HEK293T (cell line): Measurements from ENCODE around the gene NEIL3.

Experiments
- ARNT ChIP-seq: fragments of 450-650 bp; IDR thresholded peaks from 2 replicates; pipeline ENCODE4 v1.6.1; 2017; ENCODE audit warnings: mild to moderate bottlenecking
- BHLHE40 ChIP-seq: fragments of 450-650 bp; IDR thresholded peaks from 2 replicates; pipeline ENCODE4 v1.6.1; 2016; ENCODE audit warnings: mild to moderate bottlenecking, moderate library complexity, borderline replicate concordance
- ELF4 ChIP-seq: fragments of 450-650 bp; IDR thresholded peaks from 2 replicates; pipeline ENCODE4 v1.6.1; 2017; ENCODE audit warnings: antibody characterized with exemption
- FOXM1 ChIP-seq: fragments of 450-650 bp; IDR thresholded peaks from 2 replicates; pipeline ENCODE4 v1.6.1; 2017; ENCODE audit warnings: mild to moderate bottlenecking, borderline replicate concordance
- HDGF ChIP-seq: fragments of 450-650 bp; IDR thresholded peaks from 2 replicates; pipeline ENCODE4 v1.6.1; 2017; ENCODE audit warnings: antibody characterized with exemption, borderline replicate concordance
- L3MBTL2 ChIP-seq: fragments of 450-650 bp; conservative IDR thresholded peaks from 2 replicates; pipeline ENCODE4 v1.6.1; 2016; ENCODE audit warnings: mild to moderate bottlenecking
- NFRKB ChIP-seq: fragments of 450-650 bp; IDR thresholded peaks from 2 replicates; pipeline ENCODE4 v1.6.1; 2016; ENCODE audit warnings: mild to moderate bottlenecking, moderate library complexity
- SP1 ChIP-seq: fragments of 450-650 bp; IDR thresholded peaks from 2 replicates; pipeline ENCODE4 v1.6.1; 2017
- SUZ12 ChIP-seq: fragments of 450-650 bp; IDR thresholded peaks from 2 replicates; pipeline ENCODE4 v1.6.1; 2016; ENCODE audit warnings: mild to moderate bottlenecking
- TARDBP ChIP-seq: fragments of 450-650 bp; IDR thresholded peaks from 2 replicates; pipeline ENCODE4 v1.6.1; 2016
- ZNF384 ChIP-seq: fragments of 450-650 bp; IDR thresholded peaks from 2 replicates; pipeline ENCODE4 v1.6.1; 2016
- TF ChIP-seq, protein P1 (sequence below): fragments of 450-650 bp; IDR thresholded peaks from 2 replicates; pipeline ENCODE4 v1.6.1; 2016

DNA sequence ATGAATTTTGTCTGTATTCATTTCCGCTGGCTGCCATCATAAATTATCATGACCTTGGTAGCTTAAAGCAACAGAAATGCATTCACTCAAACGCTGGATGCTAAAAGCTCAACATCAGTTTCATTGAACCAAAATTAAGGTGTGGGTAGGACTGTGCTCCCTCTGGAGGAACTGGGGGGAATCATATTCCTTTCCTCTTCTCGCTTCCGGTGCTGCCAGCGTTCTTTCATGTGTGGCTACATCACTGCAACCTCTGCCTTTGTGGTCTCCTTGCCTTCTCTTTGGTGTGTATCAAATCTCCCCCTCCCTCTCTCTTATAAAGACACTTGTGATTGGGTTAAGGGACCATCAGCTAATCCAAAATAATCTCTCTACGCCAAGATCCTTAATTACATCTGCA, 39.5 kb downstream of the NEIL3 start:
- TF ChIP-seq, protein P1, sequence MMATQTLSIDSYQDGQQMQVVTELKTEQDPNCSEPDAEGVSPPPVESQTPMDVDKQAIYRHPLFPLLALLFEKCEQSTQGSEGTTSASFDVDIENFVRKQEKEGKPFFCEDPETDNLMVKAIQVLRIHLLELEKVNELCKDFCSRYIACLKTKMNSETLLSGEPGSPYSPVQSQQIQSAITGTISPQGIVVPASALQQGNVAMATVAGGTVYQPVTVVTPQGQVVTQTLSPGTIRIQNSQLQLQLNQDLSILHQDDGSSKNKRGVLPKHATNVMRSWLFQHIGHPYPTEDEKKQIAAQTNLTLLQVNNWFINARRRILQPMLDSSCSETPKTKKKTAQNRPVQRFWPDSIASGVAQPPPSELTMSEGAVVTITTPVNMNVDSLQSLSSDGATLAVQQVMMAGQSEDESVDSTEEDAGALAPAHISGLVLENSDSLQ, result no peak
- TF ChIP-seq SP1 (no peak), L3MBTL2 (no peak), SUZ12 (no peak), BHLHE40 (no peak), FOXM1 (no peak), ARNT (no peak), ZNF384 (no peak), ELF4 (no peak), HDGF (no peak), TARDBP (no peak), NFRKB (no peak)
